NCI-H146 treated with DMSO at 0.1 percent for 48 hours (cell line): ENCODE measurements around the gene SPOCK2.
"Not testable (repeated sequence)": the region's sequence is repeated elsewhere in the genome, so short reads cannot be mapped to it uniquely, and the experiment has no call there.

ENCODE experiments used
- DNase-seq: peaks from one replicate; lab custom pipeline; 2025; ENCODE audit not compliant: unreplicated experiment; lab: John Stamatoyannopoulos, UW

SPOCK2 gene

GRCh38 chr10:72087969-72088888, at the start of gene SPOCK2:
SPOCK2 (minus strand) TSS chr10:72088551; CDS start chr10:72088328, 223 bp downstream.
- DNase-seq, result no peak

- no peak for DNase-seq
Measured at GRCh38 chr10:72137583-72137982, 49.2 kb upstream of the SPOCK2 start.

GRCh38 chr10:72136225-72136624, 47.9 kb upstream of the SPOCK2 start:
- not testable (repeated sequence) for DNase-seq

GRCh38 chr10:72134785-72135767, 46.7 kb upstream of the SPOCK2 start:
- DNase-seq, result no peak

GRCh38 chr10:72133517-72133916, 45.2 kb upstream of the SPOCK2 start:
- DNase-seq, result no peak

GRCh38 chr10:72132854-72133253, 44.5 kb upstream of the SPOCK2 start:
- no peak for DNase-seq

- no peak for DNase-seq
Measured at GRCh38 chr10:72127571-72127970, 39.2 kb upstream of the SPOCK2 start.

GRCh38 chr10:72126872-72127232, 38.5 kb upstream of the SPOCK2 start:
- DNase-seq, result no peak

GRCh38 chr10:72126184-72126871, 38.0 kb upstream of the SPOCK2 start:
- peak; percentile 17 for DNase-seq

GRCh38 chr10:72124989-72125388, 36.6 kb upstream of the SPOCK2 start:
- no peak for DNase-seq

GRCh38 chr10:72124381-72124780, 36.0 kb upstream of the SPOCK2 start:
- DNase-seq, result no peak

- no peak for DNase-seq
Measured at GRCh38 chr10:72123616-72124015, 35.3 kb upstream of the SPOCK2 start.

- DNase-seq, result no peak
Measured at GRCh38 chr10:72122221-72122620, 33.9 kb upstream of the SPOCK2 start.

- DNase-seq, result no peak
Measured at GRCh38 chr10:72121389-72121788, 33.0 kb upstream of the SPOCK2 start.

- no peak for DNase-seq
Measured at GRCh38 chr10:72116372-72116771, 28.0 kb upstream of the SPOCK2 start.

GRCh38 chr10:72114706-72115450, 26.5 kb upstream of the SPOCK2 start:
- DNase-seq, result no peak

GRCh38 chr10:72110673-72111401, 22.5 kb upstream of the SPOCK2 start:
- DNase-seq, result no peak

- DNase-seq, result no peak
Measured at GRCh38 chr10:72109636-72110157, 21.3 kb upstream of the SPOCK2 start.

GRCh38 chr10:72108830-72109635, 20.7 kb upstream of the SPOCK2 start:
- no peak for DNase-seq
